A549 (cell line): ENCODE results near the gene ABCA2. TPM values are rescaled to one million over a fixed set of nuclear protein-coding genes. Genes with fewer than 3 reads are reported as not detected.

Experiments
- ATAC-seq, 2 experiments: fragments of 200-7000 bp in 1 of 2; fragments of >200 bp in 1 of 2; cut with Nextera tagmentation in 1 of 2; cut with Tn5 transposase in 1 of 2; 3 replicates each; pipeline versions ENCODE4 v1.8.0 to v1.9.1; 2018 to 2020; ENCODE audit warnings: mild to moderate bottlenecking in 1 of 2, moderate library complexity in 1 of 2
- CTCF ChIA-PET: fragments of 300-600 bp; sonication (Branson Sonifier 250); formaldehyde crosslinking; extraction: SDS; loops from one replicate; lab custom pipeline; 2021; ENCODE audit warnings: antibody characterized with exemption, inconsistent platforms; lab: Yijun Ruan, JAX
- POLR2A ChIA-PET: fragments of 350-600 bp; formaldehyde crosslinking; extraction: SDS; loops from one replicate; lab custom pipeline; 2021; ENCODE audit warnings: antibody characterized with exemption, inconsistent platforms; lab: Yijun Ruan, JAX
- DNase-seq, 2 experiments: peaks; one replicate each; pipeline versions ENCODE4 v3.0.0 to v3.0.0-alpha.2; 2011 to 2016; ENCODE audit warnings: low read depth in 1 of 2, low spot score in 1 of 2
- FAIRE-seq: peaks from 2 replicates; lab custom pipeline; 2011; peaks lifted over from hg19 to GRCh38; lab: Jason Lieb, UNC
- H3K27ac ChIP-seq, 2 experiments: fragments of >200 bp; sonication (Bioruptor Twin); formaldehyde crosslinking; 3 replicates each; pipeline ENCODE4 v1.5.1; 2016 to 2017
- H3K4me1 ChIP-seq: fragments of >200 bp; sonication (Bioruptor Twin); formaldehyde crosslinking; 3 replicates; pipeline ENCODE4 v1.6.1; 2016
- H3K4me2 ChIP-seq: fragments of >200 bp; sonication (Bioruptor Twin); formaldehyde crosslinking; 3 replicates; pipeline ENCODE4 v1.6.1; 2016
- H3K4me3 ChIP-seq: fragments of >200 bp; sonication (Bioruptor Twin); formaldehyde crosslinking; 3 replicates; pipeline ENCODE4 v1.5.1; 2016
- H3K9me3 ChIP-seq: fragments of >200 bp; sonication (Bioruptor Twin); formaldehyde crosslinking; 3 replicates; pipeline ENCODE4 v1.6.1; 2016
- CEBPB ChIP-seq, 2 experiments: fragments of >200 bp in 1 of 2; sonication (Bioruptor Twin) in 1 of 2; formaldehyde crosslinking in 1 of 2; IDR thresholded peaks; 2 replicates each; pipeline ENCODE4 v1.6.1; 2012 to 2016
- CHD4 ChIP-seq: fragments of 200-600 bp; sonication (generic); IDR thresholded peaks from 2 replicates; pipeline ENCODE4 v1.6.1; 2016; ENCODE audit warnings: antibody characterized with exemption, mild to moderate bottlenecking, borderline replicate concordance
- FOSL2 ChIP-seq, 2 experiments: fragments of 450-650 bp in 1 of 2; fragments of >200 bp in 1 of 2; sonication (Bioruptor Twin) in 1 of 2; formaldehyde crosslinking; IDR thresholded peaks; 2 replicates each; pipeline versions ENCODE4 v1.5.0 to v1.6.1; 2016 to 2020; ENCODE audit warnings: mild to moderate bottlenecking in 1 of 2, moderate library complexity in 1 of 2
- HDAC2 ChIP-seq: fragments of 200-600 bp; sonication (generic); IDR thresholded peaks from 2 replicates; pipeline ENCODE4 v1.6.1; 2016
- HOXA7 ChIP-seq: fragments of 250-450 bp; sonication (Bioruptor Pico); IDR thresholded peaks from 2 replicates; pipeline ENCODE4 v1.5.0; 2020; ENCODE audit warnings: mild to moderate bottlenecking, moderate library complexity
- HOXB13 ChIP-seq: fragments of 250-450 bp; sonication (Bioruptor Pico); IDR thresholded peaks from 2 replicates; pipeline ENCODE4 v1.5.0; 2020; ENCODE audit warnings: low read depth, mild to moderate bottlenecking, moderate library complexity
- JUN ChIP-seq, 2 experiments: fragments of >200 bp; sonication (Bioruptor Twin); formaldehyde crosslinking; IDR thresholded peaks; 2 replicates in 1 of 2; 3 replicates in 1 of 2; pipeline ENCODE4 v1.6.1; 2016 to 2017
- MAZ ChIP-seq: fragments of 150-350 bp; IDR thresholded peaks from 2 replicates; pipeline ENCODE4 v1.6.1; 2014; ENCODE audit warnings: antibody characterized with exemption, low read depth, low read length, borderline replicate concordance
- NFE2L2 ChIP-seq: fragments of 150-350 bp; conservative IDR thresholded peaks from 2 replicates; pipeline ENCODE4 v1.6.1; 2014; ENCODE audit warnings: low read length
- NR3C1 ChIP-seq: fragments of >200 bp; sonication (Bioruptor Twin); formaldehyde crosslinking; IDR thresholded peaks from 3 replicates; pipeline ENCODE4 v1.6.1; 2017
- RAD21 ChIP-seq, 2 experiments: fragments of >200 bp in 1 of 2; sonication (Bioruptor Twin) in 1 of 2; formaldehyde crosslinking in 1 of 2; IDR thresholded peaks in 1 of 2; conservative IDR thresholded peaks in 1 of 2; 2 replicates in 1 of 2; 3 replicates in 1 of 2; pipeline ENCODE4 v1.6.1; 2012 to 2018; ENCODE audit warnings: inconsistent platforms in 1 of 2
- RFX5 ChIP-seq: fragments of 450-650 bp; IDR thresholded peaks from 2 replicates; pipeline ENCODE4 v1.7.1; 2014; ENCODE audit warnings: antibody characterized with exemption, mild to moderate bottlenecking, moderate library complexity
- RNF2 ChIP-seq: fragments of 200-600 bp; sonication (generic); IDR thresholded peaks from 2 replicates; pipeline ENCODE4 v1.6.1; 2016; ENCODE audit warnings: low read depth, mild to moderate bottlenecking, antibody characterized with exemption, moderate library complexity, borderline replicate concordance
- ZFP36 ChIP-seq: fragments of 450-650 bp; IDR thresholded peaks from 2 replicates; pipeline ENCODE4 v1.6.1; 2014; ENCODE audit warnings: borderline replicate concordance; ENCODE audit not compliant: partially characterized antibody
- ZNF302 ChIP-seq: fragments of 250-450 bp; sonication (Bioruptor Pico); IDR thresholded peaks from 2 replicates; pipeline ENCODE4 v1.9.0; 2021; ENCODE audit warnings: inconsistent platforms, mild to moderate bottlenecking, moderate library complexity
- WGBS: methylation state at CpG from one replicate; pipeline ENCODE4 v1.1.6; 2017; ENCODE audit errors: missing lambda C conversion rate; 5-methylcytosine and 5-hydroxymethylcytosine counted together
- polyA plus RNA-seq, 4 experiments: library from polyadenylated mRNA; depleted of rRNA in 3 of 4; stranded (reverse); fragments of >200 nt; fragmentation: RNase III in 1 of 4; extraction: RNeasy Plus Mini Kit Qiagen cat#74134 plus additional on column Dnase treatment in 1 of 4; gene quantifications; 2 replicates in 3 of 4; 3 replicates in 1 of 4; pipeline ENCODE4 v1.2.3, GENCODE V29; 2011 to 2017
- TF ChIP-seq, protein P1 (sequence below): fragments of 200-600 bp; sonication (generic); IDR thresholded peaks from 2 replicates; pipeline ENCODE4 v1.6.1; 2016; ENCODE audit warnings: antibody characterized with exemption, mild to moderate bottlenecking, moderate library complexity
- TF ChIP-seq, protein P2 (sequence below): fragments of >200 bp; sonication (Bioruptor Twin); formaldehyde crosslinking; IDR thresholded peaks from 3 replicates; pipeline ENCODE4 v1.6.1; 2016
- TF ChIP-seq, protein P3 (sequence below): IDR thresholded peaks from 2 replicates; pipeline ENCODE4 v1.6.1; 2012; ENCODE audit warnings: low read depth, borderline replicate concordance
- TF ChIP-seq, protein P4 (sequence below): fragments of 250-450 bp; sonication (Bioruptor Pico); IDR thresholded peaks from 2 replicates; pipeline ENCODE4 v1.5.0; 2020; ENCODE audit warnings: low read depth, mild to moderate bottlenecking, moderate library complexity
- TF ChIP-seq, protein P5 (sequence below): fragments of 450-650 bp; IDR thresholded peaks from 2 replicates; pipeline ENCODE4 v1.6.1; 2014; ENCODE audit warnings: antibody characterized with exemption

The ABCA2 gene
- polyA plus RNA-seq, 2 of the 4 experiments (the other 2 are of a cell fraction): 8.3 to 24.7 TPM

DNA sequence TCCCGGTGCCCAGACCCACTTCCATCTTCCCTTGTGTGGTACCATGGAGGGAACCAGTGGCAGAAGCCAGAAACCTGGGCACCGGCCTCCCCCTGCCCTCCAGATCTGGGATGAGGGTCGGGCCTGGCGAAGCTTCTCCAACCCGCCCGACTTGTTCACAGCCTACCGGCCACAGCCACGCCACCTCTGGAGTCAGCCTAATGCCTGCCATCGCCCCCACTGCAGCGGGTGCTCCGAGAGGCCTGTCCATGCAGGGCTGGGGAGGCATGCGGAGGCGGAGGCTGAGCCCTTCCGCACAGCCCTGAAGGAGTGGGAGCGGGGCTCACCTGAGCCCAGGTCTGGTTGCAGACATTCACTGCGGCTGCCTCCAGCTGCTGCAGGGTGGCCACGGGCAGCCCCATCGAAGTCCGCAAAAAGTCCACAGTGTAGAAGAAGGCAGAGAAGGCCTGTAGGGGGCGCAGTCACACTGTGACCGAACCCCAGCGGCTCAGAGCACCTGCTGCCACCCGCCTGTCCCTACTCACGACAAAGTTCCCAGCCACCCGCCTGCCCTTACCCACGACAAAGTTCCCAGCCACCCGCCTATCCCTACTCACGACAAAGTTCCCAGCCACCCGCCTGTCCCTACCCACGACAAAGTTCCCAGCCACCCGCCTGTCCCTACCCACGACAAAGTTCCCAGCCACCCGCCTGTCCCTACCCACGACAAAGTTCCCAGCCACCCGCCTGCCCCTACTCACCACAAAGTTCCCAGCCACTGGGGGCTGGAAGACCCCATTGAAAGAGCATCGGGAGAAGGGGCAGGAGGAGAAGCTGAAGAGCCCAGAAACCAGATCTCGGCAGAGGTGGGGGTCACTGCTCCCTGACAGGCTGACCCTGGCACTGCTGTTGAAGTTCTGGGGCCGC lies 21.8 kb upstream of the ABCA2 start (continued):
- TF ChIP-seq, protein P1, sequence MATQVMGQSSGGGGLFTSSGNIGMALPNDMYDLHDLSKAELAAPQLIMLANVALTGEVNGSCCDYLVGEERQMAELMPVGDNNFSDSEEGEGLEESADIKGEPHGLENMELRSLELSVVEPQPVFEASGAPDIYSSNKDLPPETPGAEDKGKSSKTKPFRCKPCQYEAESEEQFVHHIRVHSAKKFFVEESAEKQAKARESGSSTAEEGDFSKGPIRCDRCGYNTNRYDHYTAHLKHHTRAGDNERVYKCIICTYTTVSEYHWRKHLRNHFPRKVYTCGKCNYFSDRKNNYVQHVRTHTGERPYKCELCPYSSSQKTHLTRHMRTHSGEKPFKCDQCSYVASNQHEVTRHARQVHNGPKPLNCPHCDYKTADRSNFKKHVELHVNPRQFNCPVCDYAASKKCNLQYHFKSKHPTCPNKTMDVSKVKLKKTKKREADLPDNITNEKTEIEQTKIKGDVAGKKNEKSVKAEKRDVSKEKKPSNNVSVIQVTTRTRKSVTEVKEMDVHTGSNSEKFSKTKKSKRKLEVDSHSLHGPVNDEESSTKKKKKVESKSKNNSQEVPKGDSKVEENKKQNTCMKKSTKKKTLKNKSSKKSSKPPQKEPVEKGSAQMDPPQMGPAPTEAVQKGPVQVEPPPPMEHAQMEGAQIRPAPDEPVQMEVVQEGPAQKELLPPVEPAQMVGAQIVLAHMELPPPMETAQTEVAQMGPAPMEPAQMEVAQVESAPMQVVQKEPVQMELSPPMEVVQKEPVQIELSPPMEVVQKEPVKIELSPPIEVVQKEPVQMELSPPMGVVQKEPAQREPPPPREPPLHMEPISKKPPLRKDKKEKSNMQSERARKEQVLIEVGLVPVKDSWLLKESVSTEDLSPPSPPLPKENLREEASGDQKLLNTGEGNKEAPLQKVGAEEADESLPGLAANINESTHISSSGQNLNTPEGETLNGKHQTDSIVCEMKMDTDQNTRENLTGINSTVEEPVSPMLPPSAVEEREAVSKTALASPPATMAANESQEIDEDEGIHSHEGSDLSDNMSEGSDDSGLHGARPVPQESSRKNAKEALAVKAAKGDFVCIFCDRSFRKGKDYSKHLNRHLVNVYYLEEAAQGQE: no peak
- TF ChIP-seq RNF2: no peak
- peak; percentile 41 to 63; a peak in 4 of 5 replicates for TF ChIP-seq RAD21 (conservative IDR thresholded peaks at IDR 0.05 in 1 of 2, IDR thresholded peaks at IDR 0.05 in 1 of 2)

DNA sequence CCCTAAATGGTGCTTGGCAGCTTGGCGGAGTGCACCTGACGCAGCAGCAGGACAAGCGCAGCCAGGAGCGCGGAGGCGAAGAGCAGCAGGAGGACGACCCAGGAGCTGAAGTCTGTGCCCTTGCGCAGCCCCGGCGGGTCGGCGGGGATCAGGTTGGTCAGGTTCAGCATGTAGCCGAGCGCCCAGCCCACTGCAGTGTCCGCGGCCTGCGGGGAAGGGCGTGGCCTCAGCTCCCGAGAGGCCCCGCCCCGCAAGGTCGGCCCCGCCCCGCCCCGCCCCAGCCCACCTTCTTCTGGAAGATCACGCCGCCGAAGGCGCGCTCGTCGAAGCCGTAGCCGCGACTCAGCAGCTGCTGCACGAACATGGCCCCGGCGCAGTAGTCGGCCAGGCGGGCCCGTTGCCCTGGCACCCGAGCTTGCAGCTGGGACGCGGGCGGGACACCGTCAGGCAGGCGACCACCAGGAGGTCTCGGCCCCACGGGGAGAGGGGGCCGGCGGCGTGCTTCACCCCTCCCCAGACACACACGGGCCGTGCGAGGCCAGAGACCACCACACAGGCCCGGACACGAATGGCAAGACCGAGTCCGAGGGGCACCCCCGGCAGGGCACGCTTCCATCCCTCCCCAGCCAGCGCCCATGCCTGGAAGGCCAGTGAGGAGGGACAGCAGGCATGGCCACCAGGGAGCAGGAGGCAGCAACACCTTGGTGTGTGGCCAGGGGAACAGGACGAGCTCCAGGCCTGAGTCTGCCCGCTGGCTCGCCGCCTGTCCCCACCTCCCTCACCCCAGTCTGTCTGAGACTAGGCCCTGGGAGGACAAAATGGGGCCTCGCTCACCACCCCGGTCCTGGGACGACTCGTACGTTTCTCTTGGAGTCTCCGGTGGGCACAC lies 20.9 kb upstream of the ABCA2 start:
- Histone ChIP-seq H3K27ac (no peak overlapping the region), H3K4me1 (peaks cover 23% of the 10 kb centered on the region), H3K4me2 (no peak overlapping the region), H3K4me3 (no peak overlapping the region), H3K9me3 (no peaks in the 10 kb centered on the region)
- WGBS: 85% methylated on average over 23 of the region's 72 CpGs
- POLR2A ChIA-PET: interaction anchor here (0.6 to 1.3 kb wide), 3 partner anchors 11 to 38 kb away, joined by 3 to 5 read pairs (median 5); partner anchors contain the start of gene MAN1B1
- FAIRE-seq (no peak), DNase-seq (no peak), ATAC-seq (no peak)
- TF ChIP-seq, protein P2, sequence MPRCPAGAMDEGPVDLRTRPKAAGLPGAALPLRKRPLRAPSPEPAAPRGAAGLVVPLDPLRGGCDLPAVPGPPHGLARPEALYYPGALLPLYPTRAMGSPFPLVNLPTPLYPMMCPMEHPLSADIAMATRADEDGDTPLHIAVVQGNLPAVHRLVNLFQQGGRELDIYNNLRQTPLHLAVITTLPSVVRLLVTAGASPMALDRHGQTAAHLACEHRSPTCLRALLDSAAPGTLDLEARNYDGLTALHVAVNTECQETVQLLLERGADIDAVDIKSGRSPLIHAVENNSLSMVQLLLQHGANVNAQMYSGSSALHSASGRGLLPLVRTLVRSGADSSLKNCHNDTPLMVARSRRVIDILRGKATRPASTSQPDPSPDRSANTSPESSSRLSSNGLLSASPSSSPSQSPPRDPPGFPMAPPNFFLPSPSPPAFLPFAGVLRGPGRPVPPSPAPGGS: no peak
- TF ChIP-seq CHD4 (no peak), RFX5 (no peak), NR3C1 (no peak), HOXB13 (no peak), HDAC2 (no peak), FOSL2 (IDR thresholded peaks at IDR 0.05) (no peak), FOSL2 (CRISPR knock-in tag; IDR thresholded peaks at IDR 0.05) (no peak), NFE2L2 (no peak), JUN (IDR thresholded peaks at IDR 0.05) (no peak), CEBPB (IDR thresholded peaks at IDR 0.05) (no peak), ZFP36 (no peak), ZNF302 (no peak), MAZ (no peak), HOXA7 (CRISPR knock-in tag) (no peak)
- TF ChIP-seq, protein P3, sequence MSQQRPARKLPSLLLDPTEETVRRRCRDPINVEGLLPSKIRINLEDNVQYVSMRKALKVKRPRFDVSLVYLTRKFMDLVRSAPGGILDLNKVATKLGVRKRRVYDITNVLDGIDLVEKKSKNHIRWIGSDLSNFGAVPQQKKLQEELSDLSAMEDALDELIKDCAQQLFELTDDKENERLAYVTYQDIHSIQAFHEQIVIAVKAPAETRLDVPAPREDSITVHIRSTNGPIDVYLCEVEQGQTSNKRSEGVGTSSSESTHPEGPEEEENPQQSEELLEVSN: no peak
- TF ChIP-seq, protein P4, sequence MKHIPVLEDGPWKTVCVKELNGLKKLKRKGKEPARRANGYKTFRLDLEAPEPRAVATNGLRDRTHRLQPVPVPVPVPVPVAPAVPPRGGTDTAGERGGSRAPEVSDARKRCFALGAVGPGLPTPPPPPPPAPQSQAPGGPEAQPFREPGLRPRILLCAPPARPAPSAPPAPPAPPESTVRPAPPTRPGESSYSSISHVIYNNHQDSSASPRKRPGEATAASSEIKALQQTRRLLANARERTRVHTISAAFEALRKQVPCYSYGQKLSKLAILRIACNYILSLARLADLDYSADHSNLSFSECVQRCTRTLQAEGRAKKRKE (CRISPR knock-in tag): no peak
- TF ChIP-seq, protein P5, sequence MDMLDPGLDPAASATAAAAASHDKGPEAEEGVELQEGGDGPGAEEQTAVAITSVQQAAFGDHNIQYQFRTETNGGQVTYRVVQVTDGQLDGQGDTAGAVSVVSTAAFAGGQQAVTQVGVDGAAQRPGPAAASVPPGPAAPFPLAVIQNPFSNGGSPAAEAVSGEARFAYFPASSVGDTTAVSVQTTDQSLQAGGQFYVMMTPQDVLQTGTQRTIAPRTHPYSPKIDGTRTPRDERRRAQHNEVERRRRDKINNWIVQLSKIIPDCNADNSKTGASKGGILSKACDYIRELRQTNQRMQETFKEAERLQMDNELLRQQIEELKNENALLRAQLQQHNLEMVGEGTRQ: no peak
- CTCF ChIA-PET: interaction anchor here (0.7 to 15.7 kb wide), 24 partner anchors 9 to 234 kb away, joined by 3 to 656 read pairs (median 6); partner anchors contain the start of genes DPP7, FUT7, MAN1B1 and PAXX
